ENCODE data around the gene SERGEF.

Gene SERGEF

DNA sequence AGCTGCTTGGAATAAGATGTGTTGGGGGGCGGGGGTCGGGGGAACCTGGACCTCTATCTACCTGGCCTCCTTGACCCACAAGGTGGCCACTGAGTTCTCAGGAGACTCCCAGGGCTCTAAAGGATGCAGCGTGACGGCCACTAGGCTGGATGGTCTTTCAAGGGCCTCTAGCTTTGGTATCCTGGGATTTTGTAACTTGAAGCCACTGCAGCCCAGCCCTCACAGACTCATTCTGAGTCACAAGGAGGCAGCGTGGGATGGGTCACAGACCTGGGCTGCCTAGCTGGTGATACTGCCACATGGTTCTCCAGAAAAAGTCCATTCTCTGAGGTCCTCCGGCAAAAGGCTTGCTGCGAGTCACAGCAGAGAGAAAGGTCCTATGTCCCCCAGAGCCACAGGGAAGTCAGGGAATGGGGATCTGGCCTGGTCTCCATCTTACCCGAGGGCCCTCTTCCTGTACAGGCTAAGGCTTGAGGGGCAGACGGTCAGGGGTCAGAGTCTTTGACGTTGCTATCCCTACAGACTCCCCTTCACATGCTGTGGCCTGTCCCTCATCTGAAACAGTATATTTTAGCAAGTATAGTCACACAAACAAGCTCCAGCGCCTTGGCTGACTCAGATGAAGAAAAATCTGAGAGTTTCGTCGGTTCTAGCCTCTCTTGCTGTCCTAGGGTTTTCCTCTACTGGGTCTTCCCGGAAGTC lies 225.9 kb downstream of the SERGEF start:
- DNase-seq (ENCODE audit: low read depth in 2 of 2) = no peak

DNA sequence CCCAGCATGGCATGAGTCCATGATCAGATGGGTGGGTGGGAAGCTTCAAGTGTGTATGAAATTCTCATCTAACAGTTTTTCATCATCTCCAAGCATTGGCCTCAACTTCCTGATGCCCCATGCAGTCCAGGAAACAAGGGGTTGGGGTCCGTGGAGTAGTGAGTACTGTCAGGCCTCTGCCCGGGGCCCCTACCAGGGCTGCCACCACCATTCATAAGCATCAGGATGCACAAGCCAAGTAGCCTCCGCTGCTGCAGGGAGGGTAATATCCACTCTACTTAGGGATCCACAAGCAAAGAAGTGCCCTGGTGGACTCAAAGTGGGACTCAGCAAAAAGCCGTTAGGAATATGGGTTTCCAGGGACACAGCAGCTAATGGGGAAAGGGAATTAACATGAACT lies 229.0 kb downstream of the SERGEF start:
- no peak for DNase-seq (ENCODE audit: low read depth in 2 of 2)

DNA sequence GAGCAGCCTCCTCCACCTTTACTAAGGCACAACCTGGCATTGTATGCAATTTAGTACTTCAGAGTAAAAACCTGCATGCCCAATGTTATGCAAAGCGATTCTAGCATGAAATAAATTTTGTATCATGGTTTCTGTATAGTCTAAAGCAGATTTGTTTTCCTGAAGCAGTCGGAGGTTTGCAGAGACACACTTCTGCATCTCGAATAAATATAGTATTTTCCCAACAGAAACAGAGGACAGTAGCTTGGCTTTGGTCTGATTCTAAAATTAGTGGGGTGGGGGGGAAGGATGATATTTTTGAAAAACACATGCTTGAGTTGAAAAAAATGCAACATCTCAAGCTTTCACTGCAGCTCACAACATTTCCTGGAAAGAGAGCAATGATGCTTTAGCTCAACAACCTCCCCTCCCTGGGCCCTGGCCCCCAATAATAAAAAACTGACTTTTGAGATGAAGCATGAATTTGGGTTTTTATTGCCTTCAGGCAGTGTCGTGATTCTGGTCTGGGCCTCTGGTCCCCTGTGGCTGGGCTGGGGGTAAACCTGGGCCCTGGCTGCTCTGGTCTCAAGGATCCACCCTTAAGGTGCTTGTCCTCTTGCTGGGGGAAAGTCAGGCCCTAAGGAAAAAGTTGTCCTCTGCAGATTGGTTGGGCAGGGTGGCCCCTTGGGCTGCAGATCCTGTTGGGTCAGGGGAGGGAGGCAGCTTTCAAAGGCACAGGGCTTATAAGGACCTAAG lies 230.1 kb downstream of the SERGEF start:
- DNase-seq (ENCODE audit: low read depth in 2 of 2) = no peak

DNA sequence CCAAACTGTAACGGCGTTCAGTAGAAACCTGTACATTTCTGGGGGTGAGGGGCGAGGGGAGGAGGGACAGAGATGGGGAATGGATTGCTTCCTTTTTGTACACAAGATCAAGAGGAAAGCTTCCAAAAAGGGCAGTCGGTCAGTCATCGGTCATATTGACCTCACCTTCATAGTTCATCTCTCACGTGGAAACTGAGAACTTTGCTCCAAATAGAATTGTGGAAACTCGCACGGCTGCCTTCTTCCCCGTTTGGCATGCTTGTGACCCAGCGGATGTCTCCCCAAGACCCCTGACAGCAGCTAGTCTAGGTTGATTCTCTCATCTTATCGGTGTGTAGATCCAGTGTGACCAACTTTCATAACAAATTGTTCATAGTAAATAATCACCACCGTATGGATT lies 230.7 kb downstream of the SERGEF start:
- no peak for DNase-seq (ENCODE audit: low read depth in 2 of 2)

DNA sequence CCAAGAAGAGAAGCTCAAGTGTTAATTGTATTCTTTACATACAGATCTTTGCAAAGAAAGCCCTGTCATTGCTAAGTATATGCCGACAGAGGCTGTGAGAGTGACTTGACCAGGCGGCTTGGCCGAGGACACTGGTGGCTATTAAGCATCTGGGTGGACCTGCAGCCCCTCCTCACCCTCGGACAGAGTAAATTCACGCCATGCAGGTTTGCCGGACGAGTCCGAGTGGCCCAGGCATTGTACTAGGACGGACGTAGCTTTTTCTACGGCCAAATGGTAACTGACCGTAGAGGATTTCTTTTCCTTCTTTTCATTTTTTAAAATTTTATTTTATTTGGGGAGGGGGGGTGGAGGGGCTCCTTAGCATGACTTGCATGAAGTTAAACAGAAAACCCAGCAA lies 231.2 kb downstream of the SERGEF start:
- DNase-seq (ENCODE audit: low read depth in 2 of 2) = no peak

DNA sequence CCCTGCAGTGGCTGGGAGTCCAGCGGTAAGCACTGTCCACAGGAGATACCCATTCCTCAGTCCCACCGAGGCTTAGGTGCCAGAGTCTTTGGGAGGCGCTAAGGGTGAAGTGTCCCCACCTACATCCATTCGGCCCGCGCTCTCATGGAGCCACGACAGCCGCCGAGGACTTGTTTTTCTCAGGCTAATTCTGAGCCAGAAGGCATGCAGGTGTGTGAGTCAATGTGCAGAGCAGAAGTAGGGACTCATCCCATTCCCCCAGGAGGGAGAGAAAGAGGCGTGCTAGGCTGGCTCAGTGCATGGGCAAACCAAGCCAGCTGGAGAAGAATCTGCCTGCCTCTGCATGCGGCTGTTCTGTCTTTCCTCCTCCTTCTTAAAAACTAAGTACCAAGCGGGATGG lies 231.6 kb downstream of the SERGEF start:
- no peak for DNase-seq (ENCODE audit: low read depth in 2 of 2)

DNA sequence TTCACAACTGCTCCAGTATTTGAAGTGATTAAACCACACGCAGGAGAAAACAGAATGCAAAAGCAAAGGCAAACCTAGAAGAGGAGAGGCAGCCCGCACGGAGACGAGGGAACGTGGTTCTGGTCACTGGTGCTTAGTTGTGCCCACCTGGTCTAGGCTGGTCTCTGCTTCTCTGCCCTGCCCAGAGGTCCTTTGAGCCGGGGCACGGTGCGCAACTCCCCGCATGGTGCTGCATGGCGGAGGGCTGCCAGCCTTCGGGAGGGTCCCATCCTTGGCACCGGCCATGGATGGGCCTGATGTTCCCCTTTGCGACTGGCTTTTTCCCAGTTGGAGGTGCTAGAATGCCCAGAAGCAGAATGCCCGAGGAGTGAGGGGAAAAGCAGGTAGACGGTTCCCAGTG lies 232.2 kb downstream of the SERGEF start:
- DNase-seq (ENCODE audit: low read depth in 2 of 2) = no peak

DNA sequence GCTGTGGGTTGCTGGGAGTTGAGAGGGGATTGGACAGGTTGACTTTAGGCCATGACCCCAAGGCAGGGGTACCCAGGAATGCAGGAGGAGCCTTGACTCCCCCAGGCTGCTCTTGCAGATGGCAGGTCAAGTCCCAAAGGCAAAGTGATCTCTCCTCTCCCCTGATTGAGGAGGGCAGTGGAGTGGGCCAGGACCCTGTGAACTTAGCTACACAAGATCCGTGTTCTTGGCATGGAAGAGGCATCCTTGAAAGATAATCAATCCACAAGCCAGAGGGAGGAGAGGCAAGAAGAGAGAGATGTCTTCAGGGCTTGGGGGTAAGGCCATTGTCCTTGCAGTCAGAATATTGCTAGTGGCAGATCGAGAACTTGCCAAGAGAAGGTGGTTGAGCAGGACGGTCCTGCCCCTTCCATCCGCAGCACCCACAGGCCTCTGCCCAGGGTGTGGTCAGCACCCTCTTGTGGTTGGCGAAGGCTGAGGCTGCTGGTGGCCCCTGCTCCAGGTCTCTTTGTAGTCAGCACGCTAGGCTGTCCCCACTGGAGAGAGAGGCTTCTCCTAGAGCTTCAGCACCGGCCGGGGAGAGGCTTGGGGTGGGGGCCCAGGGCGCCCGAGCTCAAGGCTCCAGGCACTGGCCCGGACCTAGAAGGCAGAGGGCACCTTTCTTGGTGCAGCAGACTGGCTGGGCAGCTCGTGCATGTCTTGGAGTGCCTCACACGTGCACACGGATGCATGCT lies 232.8 kb downstream of the SERGEF start:
- DNase-seq (ENCODE audit: low read depth in 2 of 2) = no peak

DNA sequence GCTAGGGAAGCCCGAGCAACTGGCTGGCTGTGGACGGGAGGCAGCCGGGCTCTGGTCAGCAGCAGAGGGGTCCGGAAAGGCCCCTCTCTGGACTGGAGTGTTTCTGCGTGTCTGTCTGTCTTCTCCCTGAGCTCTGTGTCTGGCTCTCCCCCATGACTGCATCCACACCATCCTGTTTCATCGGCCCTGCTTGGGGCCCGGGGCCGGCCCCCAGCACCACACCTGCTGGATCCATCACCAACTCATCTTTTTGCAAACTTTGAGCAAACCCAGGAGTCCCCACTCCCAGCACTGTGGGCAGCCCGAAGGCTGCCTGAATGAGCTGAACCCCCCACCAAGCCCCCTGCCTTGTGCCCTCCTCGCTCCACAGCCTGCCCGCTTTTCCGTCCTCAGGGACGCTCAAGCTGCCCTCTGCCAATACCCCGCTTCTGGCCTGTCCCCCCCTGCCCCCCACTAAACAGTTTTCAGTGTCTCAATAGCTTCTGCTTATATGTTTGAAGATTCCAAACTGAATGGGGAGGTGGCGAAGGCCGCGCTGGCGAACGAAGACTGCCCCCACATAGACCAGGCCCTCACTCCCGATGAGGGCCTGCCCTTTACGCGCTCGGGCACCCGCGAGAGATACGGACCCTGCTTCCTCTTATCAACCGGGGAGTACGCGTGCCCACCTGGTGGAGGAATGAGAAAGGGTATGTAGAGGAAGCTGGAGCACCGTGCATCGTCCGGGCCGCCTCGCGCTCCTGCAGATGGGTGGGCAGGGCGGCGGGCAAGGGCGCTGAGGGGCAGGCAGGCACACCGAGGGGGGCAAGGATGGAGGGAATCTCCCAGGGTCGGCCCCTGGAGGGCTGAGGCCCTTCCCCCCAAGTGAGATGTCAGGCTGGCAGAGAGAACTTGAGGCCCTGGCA lies 233.6 kb downstream of the SERGEF start:
- no peak for DNase-seq (ENCODE audit: low read depth in 2 of 2)

DNA sequence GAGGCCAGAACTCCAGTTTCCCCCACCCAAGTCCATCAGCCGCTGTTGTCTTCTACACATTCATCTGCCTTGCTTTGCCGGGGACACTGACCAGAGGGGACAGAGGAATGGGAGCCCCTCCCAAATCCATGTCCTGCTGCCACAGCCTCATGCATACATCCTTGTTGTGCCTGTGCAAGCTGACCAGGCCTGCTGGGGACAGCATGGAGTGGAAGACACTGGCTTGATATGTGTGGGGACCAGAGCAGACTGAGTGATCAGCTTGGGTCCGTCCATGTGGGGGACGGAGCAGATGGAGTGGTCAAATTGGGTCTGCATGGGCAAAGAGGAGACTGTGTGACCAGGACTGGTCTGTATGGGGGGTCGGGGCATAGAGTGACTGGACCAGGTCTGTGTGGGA lies 234.5 kb downstream of the SERGEF start:
- DNase-seq (ENCODE audit: low read depth in 2 of 2) = no peak

DNA sequence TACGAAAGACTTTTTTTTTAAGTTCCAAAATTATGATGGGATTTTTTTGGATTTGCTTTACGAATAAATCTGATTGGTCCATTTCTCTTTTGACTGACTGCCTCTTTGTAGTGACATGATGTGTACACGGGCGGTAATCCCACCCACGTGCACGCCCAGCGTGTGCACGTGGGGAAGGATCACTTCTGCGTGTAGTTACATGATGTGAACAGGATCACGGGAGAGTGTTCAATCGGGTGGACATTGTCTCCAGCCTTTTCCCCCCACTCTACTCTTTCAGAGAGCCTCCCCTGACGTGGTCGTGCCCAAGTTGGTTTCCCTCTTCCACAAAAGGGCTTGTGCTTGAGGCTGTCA lies 235.1 kb downstream of the SERGEF start:
- DNase-seq (ENCODE audit: low read depth in 2 of 2) = no peak

DNA sequence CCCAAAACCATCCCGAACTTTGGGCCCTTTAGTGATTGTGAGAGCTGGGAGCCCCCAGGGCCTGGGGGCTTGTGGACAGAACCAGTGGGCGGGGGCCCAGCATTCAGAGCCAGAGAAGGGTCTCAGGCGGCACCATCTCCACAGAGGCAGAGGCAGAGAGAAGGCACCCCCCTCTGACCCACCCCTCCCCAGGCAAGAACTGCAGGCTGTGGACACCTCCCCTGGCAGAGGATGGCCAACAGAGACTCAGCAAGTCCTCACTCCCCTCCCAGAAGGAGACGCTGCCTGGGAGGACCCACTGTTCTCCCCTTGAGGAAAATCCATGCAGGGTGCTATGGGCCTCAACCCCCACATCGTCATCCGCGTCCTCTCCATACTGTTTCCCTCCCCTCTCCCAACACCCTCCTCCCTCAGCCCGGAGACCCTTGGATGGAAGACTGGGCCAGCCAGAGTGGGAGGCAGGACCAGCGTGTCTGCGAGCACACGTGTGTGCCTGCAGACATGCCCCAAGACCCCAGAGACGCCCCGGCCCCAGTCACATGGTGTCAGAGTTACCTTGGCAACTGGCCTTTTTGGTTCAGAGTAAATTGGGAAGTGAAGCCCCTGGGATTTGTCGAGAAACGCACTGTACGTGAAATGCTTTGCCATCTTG lies 235.6 kb downstream of the SERGEF start:
- DNase-seq (ENCODE audit: low read depth in 2 of 2) = no peak

DNA sequence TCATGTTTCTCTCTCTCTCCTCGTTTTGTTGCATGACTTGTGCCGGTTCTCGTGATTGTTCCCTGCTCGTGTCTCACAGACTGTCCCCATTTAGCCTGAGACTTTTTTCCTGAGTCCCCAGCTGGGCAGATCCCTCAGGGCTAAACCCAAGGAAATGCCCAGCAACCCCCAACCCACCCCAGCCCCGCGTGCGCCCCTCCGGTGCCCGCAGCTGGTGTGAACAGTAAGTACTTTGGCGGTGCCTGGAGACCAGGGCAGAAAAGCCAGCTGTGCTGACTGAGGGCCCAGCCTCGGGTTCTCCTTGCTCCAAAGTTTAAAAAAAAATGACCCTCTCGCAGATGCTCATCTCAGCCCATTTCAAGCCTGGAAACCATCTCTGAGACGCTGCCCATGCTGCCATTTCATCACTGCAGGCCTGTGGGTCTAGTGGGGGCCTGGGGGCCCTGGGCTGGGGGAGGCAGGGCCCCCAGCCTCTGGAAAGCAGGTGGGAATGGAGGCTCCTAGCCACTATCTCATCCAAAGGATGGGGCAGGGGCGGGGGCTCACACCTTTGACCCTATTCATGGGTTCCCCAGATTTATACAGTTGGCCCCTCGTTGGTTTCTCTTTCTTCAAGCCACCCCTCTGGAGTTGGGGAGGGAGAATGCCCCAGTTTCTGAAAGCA lies 236.5 kb downstream of the SERGEF start:
- no peak for DNase-seq (ENCODE audit: low read depth in 2 of 2)

DNA sequence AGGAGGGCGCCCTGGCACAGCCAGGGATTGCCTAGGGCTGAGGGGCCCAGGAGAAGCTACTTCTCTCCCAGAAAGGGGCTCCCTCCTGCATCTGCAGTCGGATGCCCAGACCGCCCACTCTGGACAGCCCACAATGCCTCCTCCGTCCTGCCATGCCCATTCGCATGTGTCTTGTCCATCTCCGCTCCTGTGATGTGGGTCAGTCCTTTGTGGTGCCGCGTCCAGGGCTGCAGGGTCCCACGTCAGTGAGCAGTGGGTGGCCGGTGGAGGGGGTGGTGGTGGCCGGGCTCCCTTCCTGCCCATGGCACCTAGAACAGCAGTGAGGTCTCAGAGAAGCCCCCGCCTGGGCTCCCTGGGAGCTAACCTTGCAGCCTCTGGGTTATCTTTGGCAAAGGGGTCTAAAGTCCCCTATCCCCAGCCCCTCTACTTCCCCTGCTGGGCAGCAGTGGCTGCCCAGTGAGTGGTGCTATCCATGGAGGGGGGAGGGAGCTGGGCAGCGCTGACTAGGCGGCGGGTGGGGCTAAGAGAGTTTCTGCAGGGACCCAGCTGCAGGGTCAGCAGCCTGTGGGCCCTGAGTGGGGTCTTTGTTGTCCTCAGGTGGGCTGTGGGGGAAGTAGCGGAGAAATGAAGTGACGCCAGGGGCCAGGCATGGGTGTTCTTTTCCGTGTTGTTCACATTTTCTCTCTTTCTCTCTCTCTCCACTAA lies 237.2 kb downstream of the SERGEF start:
- no peak for DNase-seq (ENCODE audit: low read depth in 2 of 2)

DNA sequence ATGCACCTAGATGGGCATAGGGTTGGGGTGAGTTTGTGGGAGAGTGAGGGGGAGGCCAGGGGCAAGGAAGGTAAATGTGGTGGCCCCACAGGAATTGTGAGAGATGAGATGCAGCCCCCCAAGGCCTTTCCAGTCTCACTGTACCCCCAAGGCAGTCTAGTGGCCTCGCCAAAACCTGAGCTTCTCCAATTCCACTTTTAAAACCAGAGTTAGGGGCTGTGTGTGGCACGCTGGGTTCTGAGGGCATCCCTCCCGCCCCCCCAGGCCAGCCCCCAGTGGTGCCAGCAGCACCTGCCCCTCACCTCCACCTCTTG lies 237.9 kb downstream of the SERGEF start:
- no peak for DNase-seq (ENCODE audit: low read depth in 2 of 2)

DNA sequence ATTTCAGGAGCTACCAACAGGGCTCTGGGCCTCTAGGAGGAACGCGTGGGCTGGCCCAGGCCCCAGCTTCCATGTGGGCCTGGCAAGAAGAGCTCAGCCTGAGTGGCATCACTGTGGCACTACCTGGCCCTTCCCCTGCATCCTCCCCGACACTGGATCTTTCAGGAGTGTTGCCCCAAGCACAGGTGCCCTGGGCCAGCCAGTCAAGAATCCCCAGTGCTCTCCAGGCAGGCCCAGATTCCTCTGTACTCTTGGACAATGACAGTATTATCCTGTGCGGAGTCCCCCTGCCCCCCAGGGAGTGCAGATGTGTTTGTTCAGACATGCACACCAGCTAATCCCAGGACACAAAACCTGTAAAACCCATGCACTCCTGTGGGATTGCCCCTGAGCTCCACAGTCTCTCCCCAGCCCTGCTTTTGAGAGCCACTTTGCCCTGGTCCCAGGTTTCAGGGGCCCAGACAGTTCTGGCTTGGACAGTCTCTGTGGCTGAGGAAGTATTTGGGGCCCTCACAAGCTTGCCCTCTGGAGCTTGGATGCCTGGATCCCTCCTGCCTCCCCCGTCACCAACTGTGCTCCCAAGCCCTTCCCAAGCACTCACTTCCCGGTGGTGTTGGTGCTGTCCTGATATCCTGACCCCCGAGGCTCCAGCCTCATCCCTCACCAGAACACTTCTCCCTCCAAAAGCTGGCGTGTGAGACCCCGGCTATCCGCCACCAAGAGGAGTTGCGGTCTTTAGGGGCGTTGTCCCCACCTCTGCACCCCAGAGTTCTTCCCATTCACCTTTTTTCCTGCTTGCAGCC lies 238.4 kb downstream of the SERGEF start:
- DNase-seq (ENCODE audit: low read depth in 2 of 2) = no peak

DNA sequence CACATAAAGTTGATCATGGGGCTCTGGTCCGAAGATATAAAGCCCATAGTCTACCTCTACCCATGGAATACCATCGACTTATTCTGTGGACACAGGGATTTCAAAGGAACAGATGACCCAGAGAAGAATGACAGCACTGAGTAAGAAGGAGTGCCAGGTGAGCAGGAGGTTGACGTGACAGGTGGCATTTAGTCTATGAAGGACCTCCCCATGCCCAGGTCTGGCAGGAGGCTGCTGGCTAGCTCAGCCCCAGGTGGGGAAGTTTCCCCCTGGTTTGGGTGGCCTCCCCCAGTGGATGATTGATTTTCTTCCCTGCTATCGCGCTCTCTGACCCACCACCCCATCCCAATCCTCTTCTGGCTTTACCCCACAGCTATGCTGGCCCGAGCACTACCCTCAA lies 239.2 kb downstream of the SERGEF start:
- DNase-seq (ENCODE audit: low read depth in 2 of 2) = no peak

DNA sequence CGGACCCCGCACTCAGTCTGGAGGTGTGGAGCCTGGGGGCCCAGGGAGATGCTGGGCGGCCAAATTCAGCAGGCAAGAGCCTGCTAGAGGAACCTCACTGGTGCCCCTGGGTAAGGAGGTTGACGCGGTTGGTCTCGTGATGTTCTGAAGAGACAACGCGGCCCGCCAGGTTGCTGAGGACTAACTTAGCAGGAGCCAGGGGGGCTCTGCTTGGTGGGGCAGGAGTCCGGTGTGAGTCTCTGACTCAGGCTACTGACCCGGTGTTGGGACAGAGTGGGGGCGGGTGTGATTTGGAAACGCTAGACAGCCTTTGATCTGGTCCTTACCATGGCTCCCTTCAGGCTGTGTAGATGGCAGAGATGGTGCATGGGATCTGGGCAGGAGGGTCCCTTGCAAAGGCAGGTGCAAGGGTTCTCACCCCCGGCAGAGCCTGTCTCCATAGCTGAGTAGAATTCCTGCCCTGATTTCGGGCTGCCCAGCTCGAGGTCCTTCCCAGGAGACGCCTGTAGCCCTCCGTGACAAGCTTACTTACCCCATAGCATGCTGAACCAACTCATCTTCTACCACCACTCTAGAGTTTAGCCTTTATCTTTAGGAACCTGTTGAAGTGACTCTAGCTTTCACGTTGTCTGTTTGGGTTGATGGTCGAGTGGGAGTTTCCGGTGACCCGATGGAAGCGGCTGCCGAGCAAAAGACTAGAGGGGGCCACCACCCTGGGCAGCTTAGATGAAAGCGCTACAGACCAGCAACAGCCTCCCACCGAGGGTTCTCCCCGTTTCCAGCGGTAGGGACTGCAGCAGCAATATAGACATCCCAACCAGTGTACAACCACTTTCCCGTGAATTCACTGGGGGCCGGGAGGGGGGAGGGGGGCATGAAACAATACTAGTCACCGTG lies 239.9 kb downstream of the SERGEF start:
- DNase-seq (ENCODE audit: low read depth in 2 of 2) = no peak

Data from stimulated activated CD4-positive, alpha-beta T cell treated with anti-CD3 and anti-CD28 coated beads, Interleukin-4, amount 100 ng/mL, for 48 hours (primary cell).